HEK293T (cell line): ENCODE data around the gene ASB2.

Experiments
- ARNT ChIP-seq: fragments of 450-650 bp; IDR thresholded peaks from 2 replicates; pipeline ENCODE4 v1.6.1; 2017; ENCODE audit warnings: mild to moderate bottlenecking
- BHLHE40 ChIP-seq: fragments of 450-650 bp; IDR thresholded peaks from 2 replicates; pipeline ENCODE4 v1.6.1; 2016; ENCODE audit warnings: mild to moderate bottlenecking, moderate library complexity, borderline replicate concordance
- CTBP1 ChIP-seq: fragments of 450-650 bp; IDR thresholded peaks from 2 replicates; pipeline ENCODE4 v1.6.1; 2016; ENCODE audit warnings: borderline replicate concordance
- FOXA1 ChIP-seq: fragments of 450-650 bp; IDR thresholded peaks from 2 replicates; pipeline ENCODE4 v1.6.1; 2016; ENCODE audit warnings: mild to moderate bottlenecking
- FOXM1 ChIP-seq: fragments of 450-650 bp; IDR thresholded peaks from 2 replicates; pipeline ENCODE4 v1.6.1; 2017; ENCODE audit warnings: mild to moderate bottlenecking, borderline replicate concordance
- L3MBTL2 ChIP-seq: fragments of 450-650 bp; conservative IDR thresholded peaks from 2 replicates; pipeline ENCODE4 v1.6.1; 2016; ENCODE audit warnings: mild to moderate bottlenecking
- NFRKB ChIP-seq: fragments of 450-650 bp; IDR thresholded peaks from 2 replicates; pipeline ENCODE4 v1.6.1; 2016; ENCODE audit warnings: mild to moderate bottlenecking, moderate library complexity
- SP1 ChIP-seq: fragments of 450-650 bp; IDR thresholded peaks from 2 replicates; pipeline ENCODE4 v1.6.1; 2017
- SUZ12 ChIP-seq: fragments of 450-650 bp; IDR thresholded peaks from 2 replicates; pipeline ENCODE4 v1.6.1; 2016; ENCODE audit warnings: mild to moderate bottlenecking
- TARDBP ChIP-seq: fragments of 450-650 bp; IDR thresholded peaks from 2 replicates; pipeline ENCODE4 v1.6.1; 2016
- ZNF384 ChIP-seq: fragments of 450-650 bp; IDR thresholded peaks from 2 replicates; pipeline ENCODE4 v1.6.1; 2016

GRCh38 chr14:93893661-93894261, 82.6 kb downstream of the ASB2 start:
- TF ChIP-seq CTBP1: no peak
- TF ChIP-seq FOXM1: no peak
- no peak for TF ChIP-seq SP1
- TF ChIP-seq TARDBP: no peak
- TF ChIP-seq ZNF384: no peak
- TF ChIP-seq ARNT: no peak
- TF ChIP-seq SUZ12: no peak
- TF ChIP-seq L3MBTL2: no peak
- no peak for TF ChIP-seq BHLHE40
- no peak for TF ChIP-seq NFRKB
- TF ChIP-seq FOXA1: no peak
